ENCODE data around the gene TEN1.

DNA sequence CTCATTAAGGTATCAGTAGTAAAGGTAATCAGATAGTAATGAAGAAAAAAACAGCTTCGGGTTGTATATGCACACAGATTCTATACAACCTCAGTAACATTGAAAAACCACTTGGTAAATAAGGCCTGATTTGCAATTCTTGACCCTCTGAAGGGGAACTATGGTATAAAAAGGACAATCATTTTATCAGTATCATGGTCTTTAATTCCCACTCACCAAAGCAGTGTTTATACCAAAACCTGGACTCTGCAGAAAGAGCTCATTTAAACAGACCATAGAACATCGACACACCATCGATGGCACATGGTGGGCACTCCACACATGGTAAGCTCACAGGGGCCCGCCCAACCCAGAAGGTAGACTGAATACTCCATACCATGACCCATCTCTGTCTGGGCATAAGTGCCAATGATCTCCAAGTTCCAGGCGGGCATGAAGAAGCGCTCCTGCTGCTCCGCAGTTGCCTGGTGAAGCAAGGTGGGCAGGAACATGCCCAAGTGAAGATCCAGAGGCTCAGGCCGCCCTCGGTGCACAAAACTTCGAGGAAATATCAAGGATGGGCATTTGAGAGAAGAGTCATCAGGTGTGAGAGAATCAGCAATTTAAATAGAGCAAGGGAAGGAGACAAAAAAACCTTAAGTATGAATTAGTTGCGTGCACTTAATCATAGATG is 19.1 kb upstream of the TEN1 start:
- TF ChIP-seq GATA2 (IDR thresholded peaks at IDR 0.05; ENCODE audit: low read depth, low read length) (no peak), GATA3 (IDR thresholded peaks at IDR 0.05; ENCODE audit: low read depth, low read length) (no peak)

Measured in SH-SY5Y (cell line).